Endothelial cell of umbilical vein (primary cell): Measurements from ENCODE around the gene VIPAS39.

ENCODE experiments used
- CTCF ChIP-seq, 2 donors: IDR thresholded peaks; 1 replicate in 1 of 2; 2 replicates in 1 of 2; pipeline ENCODE4 v1.5.1; 2011; ENCODE audit warnings: low read length in 2 of 2, mild to moderate bottlenecking in 2 of 2, moderate library complexity in 2 of 2, control low read depth in 1 of 2, inconsistent platforms in 1 of 2, low read depth in 1 of 2; ENCODE audit not compliant: insufficient read depth in 1 of 2; ENCODE audit errors: extremely low read depth in 1 of 2
- POLR2A ChIP-seq: IDR thresholded peaks from 2 replicates; pipeline ENCODE4 v1.6.1; 2012; ENCODE audit warnings: low read depth, mild to moderate bottlenecking, control low read depth, low read length

GRCh38 chr14:77439861-77440260, 17.5 kb downstream of the VIPAS39 start:
- TF ChIP-seq POLR2A: no peak
- TF ChIP-seq CTCF (IDR thresholded peaks at IDR 0.05; ENCODE audit: extremely low read depth in 1 of 2, insufficient read depth in 1 of 2, low read depth in 1 of 2, low read length in 2 of 2): no peak
